ENCODE data around the gene CITED4. TPM values are rescaled to one million over a fixed set of nuclear protein-coding genes. Genes with fewer than 3 reads are reported as not detected.

CITED4 gene
- total RNA-seq, 2 experiments from 2014 or later: 6.7 to 7.4 TPM

- Mint-ChIP-seq H3K4me1 (ENCODE audit: low read depth) (no peaks in the 10 kb centered on the region), H3K4me3 (no peak overlapping the region), H3K27me3 (no peaks in the 10 kb centered on the region), H3K36me3 (ENCODE audit: low read depth) (no peaks in the 10 kb centered on the region), H3K27ac (no peak overlapping the region), H3K9me3 (no peaks in the 10 kb centered on the region)
- DNase-seq (no peak), ATAC-seq (no peak)
- TF ChIP-seq CTCF (IDR thresholded peaks at IDR 0.05): no peak
- POLR2A ChIA-PET: no interaction called here
- intact Hi-C loops (cut with micrococcal nuclease): no loop called here
- CTCF ChIA-PET: interaction anchor here (0.6 to 1.1 kb wide), 2 partner anchors 18 to 46 kb away, joined by 3 read pairs; no protein-coding TSS in a partner anchor
Observed at GRCh38 chr1:40906781-40907400, 44.7 kb upstream of the CITED4 start.

DNA sequence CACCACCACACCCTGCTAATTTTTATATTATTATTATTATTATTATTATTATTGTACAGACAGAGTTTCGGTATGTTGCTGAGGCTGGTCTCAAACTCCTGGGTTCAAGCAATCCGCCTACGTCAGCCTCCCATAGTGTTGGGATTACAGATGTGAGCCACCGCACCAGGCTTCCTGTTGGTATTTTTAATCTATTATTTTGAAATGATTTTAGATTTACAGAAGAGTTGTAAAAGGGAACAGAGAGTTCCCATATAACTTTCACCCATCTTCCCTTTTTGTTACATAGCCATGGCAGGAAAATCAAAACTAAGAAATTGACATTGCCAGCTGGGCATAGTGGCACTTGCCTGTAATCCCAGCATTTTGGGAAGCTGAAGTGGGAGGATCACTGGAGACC, 42.9 kb upstream of the CITED4 start:
- ATAC-seq: no peak
- H3K4me3 Mint-ChIP-seq: no peak overlapping the region
- POLR2A ChIA-PET: interaction anchor here (0.5 kb wide), 1 partner anchor 648 kb away, joined by 3 read pairs; no protein-coding TSS in a partner anchor
- no peak for DNase-seq
- H3K9me3 Mint-ChIP-seq: no peaks in the 10 kb centered on the region
- CTCF ChIA-PET: interaction anchor here (0.7 kb wide), 1 partner anchor 1728 kb away, joined by 3 read pairs; no protein-coding TSS in a partner anchor
- TF ChIP-seq CTCF (IDR thresholded peaks at IDR 0.05): no peak
- no peaks in the 10 kb centered on the region for H3K36me3 Mint-ChIP-seq (ENCODE audit: low read depth)
- intact Hi-C loops (cut with micrococcal nuclease): no loop called here
- H3K27me3 Mint-ChIP-seq: no peaks in the 10 kb centered on the region
- H3K4me1 Mint-ChIP-seq (ENCODE audit: low read depth): no peaks in the 10 kb centered on the region
- H3K27ac Mint-ChIP-seq: no peak overlapping the region

GRCh38 chr1:40903106-40903505, 40.9 kb upstream of the CITED4 start:
- no peak for ATAC-seq
- no peak for DNase-seq
- H3K4me1 Mint-ChIP-seq (ENCODE audit: low read depth): peaks cover 3% of the 10 kb centered on the region
- no peaks in the 10 kb centered on the region for H3K36me3 Mint-ChIP-seq (ENCODE audit: low read depth)
- TF ChIP-seq CTCF (IDR thresholded peaks at IDR 0.05): no peak
- intact Hi-C loops (cut with micrococcal nuclease): no loop called here
- H3K4me3 Mint-ChIP-seq: no peak overlapping the region
- H3K27ac Mint-ChIP-seq: no peak overlapping the region
- H3K27me3 Mint-ChIP-seq: no peaks in the 10 kb centered on the region
- POLR2A ChIA-PET: interaction anchor here (0.9 to 1.1 kb wide), 2 partner anchors 11 to 19 kb away, joined by 3 to 5 read pairs; no protein-coding TSS in a partner anchor
- CTCF ChIA-PET: interaction anchor here (0.6 kb wide), 1 partner anchor 337 kb away, joined by 4 read pairs; no protein-coding TSS in a partner anchor
- H3K9me3 Mint-ChIP-seq: no peaks in the 10 kb centered on the region

GRCh38 chr1:40901886-40902852, 40.0 kb upstream of the CITED4 start:
- Mint-ChIP-seq H3K4me1 (ENCODE audit: low read depth) (peaks cover 5% of the 10 kb centered on the region), H3K27ac (no peak overlapping the region), H3K9me3 (no peaks in the 10 kb centered on the region), H3K4me3 (no peak overlapping the region), H3K27me3 (no peaks in the 10 kb centered on the region), H3K36me3 (ENCODE audit: low read depth) (no peaks in the 10 kb centered on the region)
- ChIA-PET POLR2A (interaction anchor here (0.9 kb wide), 1 partner anchor 20 kb away, joined by 5 read pairs; no protein-coding TSS in a partner anchor), CTCF (no interaction called here)
- ATAC-seq (no peak), DNase-seq (no peak)
- no peak for TF ChIP-seq CTCF (IDR thresholded peaks at IDR 0.05)
- intact Hi-C loops (cut with micrococcal nuclease): no loop called here
